Fibroblast of skin of abdomen (primary cell): ENCODE results near the gene ZNF556.
"Not testable (repeated sequence)": the region's sequence is repeated elsewhere in the genome, so short reads cannot be mapped to it uniquely, and the experiment has no call there.

Experiments
- DNase-seq: peaks from one replicate; pipeline ENCODE4 v3.0.0-alpha.2; 2013

Gene ZNF556

DNA sequence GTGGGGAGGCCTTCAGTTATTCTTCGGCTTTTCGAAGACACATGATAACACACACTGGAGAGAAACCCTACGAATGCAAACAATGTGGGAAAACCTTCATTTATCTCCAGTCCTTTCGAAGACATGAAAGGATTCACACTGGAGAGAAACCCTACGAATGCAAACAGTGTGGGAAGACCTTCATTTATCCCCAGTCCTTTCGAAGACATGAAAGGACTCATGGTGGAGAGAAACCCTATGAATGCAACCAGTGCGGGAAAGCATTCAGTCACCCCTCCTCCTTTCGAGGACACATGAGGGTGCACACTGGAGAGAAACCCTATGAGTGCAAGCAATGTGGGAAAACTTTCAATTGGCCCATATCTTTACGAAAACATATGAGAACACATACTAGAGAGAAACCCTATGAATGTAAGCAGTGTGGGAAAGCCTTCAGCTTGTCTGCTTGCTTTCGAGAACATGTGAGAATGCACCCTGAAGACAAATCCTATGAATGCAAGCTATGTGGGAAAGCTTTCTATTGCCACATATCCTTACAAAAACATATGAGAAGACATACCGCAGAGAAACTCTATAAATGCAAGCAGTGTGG lies 14.0 kb upstream of the ZNF556 start:
- no peak for DNase-seq

DNA sequence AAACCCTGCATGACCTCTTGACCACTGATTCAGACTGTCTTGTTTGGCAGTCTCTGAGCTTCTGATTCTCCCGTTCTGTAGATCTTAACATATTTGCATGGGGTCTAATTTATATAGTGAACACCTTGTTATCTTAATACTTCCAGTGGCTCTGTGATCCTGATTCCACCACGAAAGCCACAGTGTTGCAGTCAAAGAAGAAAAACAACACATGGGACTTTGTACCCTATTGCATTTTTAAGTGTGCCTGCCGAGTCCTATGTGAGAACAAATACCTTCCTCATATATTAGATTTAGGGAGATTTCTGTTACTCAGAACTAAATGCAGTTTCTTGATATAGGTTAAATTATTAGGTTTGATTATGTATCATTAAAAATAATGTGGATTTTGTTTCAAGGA lies 12.3 kb upstream of the ZNF556 start:
- DNase-seq = no peak

DNA sequence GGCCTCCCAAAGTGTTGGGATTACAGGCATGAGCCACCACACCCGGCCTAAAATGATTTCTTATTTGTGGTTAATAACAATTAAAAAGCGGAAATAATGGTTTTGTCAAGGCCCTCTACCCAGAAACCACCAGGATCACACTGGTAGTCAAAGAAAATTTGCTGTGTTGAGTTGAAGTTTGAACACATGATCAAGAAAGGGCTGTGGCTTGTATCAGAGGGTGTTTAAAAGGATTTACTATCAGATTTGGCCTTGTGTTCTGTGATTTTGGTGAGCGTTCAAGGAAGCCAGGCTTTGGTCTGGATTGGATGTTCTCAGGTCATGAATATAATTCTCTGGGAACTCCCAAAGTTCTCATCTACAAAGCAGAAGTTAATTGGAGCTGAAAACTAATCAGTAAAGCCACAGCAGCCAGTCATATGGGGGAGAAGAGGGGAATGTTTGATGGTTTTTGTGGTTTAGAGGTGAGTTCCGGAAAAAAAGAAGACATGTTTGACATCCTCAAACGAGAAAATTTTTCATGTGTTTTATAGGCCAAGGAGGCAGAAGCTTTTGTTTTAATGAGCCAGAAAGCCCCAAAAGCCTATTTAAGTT lies 10.6 kb upstream of the ZNF556 start:
- no peak for DNase-seq

DNA sequence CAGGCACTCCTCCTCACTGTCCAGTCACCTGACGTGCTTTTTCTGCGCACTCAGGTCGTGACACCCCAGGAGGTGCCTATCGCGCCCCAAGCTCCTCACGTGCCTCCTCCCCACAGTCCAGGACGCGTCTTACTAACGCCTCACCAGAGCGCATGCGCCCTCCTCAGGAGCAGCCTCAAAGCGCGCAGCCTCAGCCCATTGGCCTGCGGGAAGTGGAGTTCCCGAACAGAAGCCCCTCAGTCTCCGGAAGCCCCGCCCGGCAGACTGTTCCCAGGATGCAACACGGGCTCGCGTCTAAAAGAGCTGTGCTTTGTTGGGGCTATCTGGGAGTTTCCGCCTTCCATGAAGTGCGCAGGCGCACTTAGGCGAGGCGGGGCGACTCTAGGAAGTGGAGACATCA lies 8.3 kb upstream of the ZNF556 start:
- DNase-seq = no peak

DNA sequence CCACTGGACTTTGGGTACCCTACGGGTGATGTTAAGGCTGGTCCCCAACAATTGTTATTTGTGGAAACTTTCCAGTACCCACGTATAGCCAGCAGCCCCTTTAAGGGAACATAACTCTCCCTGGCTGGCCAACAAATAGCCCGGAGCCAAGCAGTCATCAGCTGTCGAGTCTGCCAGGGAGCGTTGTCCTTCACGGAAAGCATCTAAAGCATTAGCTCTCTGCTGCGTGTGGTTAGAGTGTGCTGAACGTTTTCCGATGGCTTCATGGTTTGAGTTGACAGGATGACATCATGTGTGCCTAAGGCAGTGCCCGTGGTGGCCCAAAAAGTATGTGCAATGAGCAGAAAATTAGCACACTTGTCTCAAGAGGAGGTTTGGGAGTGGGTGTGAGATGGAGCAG lies 3.3 kb upstream of the ZNF556 start:
- no peak for DNase-seq

DNA sequence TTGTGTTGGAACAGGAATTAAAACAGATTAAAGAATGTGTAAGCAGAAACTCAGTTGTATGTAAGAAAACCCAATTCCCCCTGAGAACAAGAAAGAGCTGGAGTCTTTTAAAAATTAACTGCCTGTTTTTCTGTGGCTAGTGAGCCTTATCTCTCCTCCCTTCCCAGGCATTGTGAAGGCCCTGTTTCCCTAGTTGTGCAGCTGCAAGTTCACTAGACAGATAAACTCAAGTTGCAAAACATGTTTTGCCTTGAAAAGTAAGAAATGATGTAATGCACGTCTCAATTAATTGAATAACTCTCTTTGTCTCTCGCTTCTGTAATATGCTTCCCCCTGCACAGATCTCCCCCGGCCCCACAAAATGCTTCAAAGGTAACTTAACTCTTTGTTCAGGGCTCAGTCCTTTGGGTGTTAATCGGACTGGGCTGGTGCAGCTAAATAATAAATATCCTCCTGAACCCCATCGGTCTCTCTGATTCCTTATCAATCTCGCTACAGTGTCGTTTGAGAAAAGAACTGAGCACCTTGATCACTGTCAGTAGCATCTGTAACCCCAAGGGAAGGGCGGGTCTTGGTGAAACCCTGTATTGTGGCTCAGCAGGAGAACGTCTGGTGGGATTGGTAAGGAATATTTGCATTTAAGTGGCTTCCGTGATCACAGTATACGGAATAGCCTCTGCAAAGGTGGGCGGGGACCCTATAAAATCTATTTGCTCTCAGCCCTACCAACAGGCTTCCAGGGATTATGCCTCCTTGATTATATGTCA lies 1.6 kb upstream of the ZNF556 start:
- no peak for DNase-seq

DNA sequence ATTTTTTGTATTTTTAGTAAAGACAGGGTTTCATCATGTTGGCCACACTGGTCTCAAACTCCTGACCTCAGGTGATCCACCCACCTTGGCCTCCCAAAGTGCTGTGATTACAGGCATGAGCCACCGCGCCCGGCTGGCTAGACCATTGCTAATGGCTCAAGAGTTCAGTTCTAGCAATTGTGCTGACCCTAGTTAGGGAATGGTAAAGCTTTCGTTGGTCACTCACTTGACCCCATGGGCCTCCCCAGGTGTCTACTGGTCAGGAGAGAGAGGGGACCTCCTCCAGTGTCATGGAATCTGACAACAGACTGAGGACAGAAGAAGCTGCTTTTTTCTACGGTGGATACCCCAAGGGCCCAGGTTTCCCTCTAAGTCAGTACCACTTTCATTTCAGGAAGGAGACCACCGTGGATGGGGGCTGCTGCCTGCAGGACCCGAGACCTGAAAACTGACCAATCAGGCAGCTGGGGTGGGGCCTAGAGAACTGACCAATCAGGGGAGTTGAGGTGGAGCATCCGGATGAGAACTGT lies 575 bp upstream of the ZNF556 start:
- no peak for DNase-seq

DNA sequence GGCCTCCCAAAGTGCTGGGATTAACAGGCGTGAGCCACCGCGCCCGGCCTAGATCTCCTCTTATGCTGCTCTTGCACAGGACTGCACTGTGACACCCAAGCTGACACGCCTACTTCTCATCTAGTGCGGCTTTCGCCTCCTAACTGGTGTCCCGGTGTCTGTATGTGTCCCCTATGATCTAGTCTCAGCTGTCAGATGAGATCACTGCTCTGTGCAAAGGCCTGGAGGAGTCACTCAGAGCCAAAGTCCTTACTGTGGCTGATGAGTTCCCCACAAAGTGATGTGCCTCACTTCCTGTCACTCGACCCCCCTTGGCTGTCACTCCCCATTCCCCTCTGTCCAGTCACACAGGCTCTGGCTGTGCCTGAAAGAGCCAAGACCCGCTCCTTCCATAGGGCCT lies 2.5 kb downstream of the ZNF556 start:
- DNase-seq = no peak

DNA sequence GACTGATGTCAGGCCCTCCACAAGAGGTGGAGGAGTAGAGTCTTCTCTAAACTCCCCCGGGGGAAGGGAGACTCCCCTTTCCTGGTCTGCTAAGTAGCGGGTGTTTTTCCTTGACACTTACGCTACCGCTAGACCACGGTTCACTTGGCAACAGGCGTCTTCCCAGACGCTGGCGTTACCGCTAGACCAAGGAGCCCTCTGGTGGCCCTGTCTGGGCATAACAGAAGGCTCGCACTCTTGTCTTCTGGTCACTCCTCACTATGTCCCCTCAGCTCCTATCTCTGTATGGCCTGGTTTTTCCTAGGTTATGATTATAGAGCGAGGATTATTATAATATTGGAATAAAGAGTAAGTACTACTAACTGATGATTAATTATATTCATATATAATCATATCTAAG lies 5.0 kb downstream of the ZNF556 start:
- not testable (repeated sequence) for DNase-seq

DNA sequence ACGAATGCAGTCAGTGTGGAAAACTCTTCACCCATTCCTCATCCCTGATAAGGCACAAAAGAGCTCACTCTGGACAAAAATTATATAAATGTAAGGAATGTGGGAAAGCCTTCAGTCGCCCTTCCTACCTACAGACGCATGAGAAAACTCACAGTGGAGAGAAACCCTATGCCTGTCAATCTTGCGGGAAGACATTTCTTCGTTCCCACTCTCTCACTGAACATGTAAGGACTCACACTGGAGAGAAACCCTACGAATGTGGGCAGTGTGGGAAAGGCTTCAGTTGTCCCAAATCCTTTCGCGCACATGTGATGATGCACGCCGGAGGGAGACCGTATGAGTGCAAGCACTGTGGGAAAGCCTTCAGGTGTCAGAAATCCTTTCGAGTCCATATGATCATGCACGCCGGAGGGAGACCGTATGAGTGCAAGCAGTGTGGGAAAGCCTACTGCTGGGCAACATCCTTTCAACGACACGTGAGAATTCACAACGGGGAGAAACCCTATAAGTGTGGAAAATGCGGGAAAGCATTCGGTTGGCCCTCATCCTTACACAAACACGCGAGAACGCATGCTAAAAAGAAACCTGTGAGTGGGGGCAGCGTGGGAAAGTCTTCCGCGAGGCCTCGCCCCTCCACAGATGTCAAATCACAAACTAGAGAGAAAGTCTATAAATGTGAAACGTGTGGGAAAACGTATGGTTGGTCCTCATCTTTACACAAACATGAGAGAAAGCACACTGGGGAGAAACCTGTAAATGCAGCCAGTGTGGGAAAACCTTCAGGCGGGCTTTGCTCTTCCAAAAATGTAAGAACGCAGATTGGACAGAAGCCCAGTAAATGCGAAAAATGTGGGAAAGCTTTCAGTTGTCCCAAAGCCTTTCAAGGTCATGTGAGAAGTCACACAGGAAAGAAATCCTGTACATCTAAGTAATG lies 10.5 kb downstream of the ZNF556 start:
- no peak for DNase-seq

DNA sequence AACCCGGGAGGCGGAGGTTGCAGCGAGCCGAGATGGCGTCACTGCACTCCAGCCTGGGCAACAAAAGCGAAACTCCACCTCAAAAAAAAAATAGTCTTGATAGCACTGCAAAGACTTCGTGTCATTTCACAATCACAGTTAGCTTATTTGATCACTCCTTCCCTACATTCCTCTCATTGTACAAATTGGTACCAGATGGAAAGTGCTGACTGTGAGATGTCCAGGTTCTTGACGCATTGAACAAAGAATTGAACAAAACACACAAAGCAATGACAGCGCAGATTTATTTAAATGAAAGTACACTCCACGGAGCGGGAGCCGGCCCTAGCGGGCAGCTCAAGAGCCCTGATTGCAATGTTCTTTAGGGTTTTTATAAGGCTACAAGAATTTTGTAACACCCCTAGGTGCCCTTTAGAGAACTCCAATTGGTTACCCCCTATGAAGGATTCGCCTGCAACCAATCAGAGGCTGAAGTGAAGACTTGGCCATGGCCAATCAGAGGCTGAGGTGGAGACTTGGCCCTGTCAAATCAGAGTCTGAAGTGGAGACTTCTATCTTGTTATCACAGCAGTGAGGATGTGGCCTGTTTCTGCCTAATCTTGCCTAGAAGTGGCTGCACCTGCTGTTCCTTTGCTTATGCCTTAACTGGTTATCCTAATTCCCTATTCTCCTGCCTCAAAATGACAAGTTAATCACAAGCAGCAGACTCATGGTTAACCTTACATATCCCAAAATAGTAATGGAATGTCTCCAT lies 16.7 kb downstream of the ZNF556 start:
- no peak for DNase-seq

DNA sequence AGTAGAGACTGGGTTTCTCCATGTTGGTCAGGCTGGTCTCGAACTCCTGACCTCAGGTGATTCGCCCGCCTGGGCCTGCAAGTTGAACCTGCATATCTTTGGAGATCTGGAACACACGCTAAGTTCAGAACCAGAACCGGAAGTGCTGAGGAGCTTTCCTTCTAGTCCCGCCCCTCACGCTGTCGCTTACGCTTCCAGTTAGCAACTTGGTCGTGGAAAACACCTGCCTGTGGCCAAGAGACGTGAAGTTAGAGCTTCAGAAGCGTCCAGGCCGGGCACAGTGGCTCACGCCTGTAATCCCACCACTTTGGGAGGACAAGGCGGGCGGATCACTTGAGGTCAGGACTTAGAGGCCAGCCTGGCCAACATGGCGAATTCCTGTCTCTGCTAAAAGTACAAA lies 18.6 kb downstream of the ZNF556 start:
- no peak for DNase-seq

DNA sequence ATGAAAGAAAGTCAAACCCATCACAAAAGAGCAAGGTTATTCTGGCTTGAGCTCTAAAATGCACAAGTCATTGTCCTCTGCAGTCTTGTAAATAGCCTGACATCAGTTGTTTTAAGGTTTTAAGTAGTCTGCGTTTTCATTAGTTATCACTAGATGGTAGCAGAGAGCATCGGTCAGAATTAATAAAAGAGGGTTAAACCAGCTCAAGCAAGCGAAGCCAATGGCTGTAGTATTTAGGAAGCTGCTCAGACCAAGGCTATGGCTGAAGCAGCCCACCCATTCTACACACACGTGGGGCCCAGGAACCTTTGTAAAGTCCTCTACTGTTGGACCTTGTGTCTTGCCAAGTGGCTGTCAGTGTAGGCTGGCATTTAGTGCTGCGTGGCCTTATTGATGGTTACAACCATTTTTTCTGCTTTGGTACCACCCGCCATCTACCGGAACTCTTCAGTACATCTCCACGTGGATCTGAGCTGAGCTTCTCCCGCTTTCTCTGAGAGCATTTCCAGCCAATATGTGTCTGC lies 20.3 kb downstream of the ZNF556 start:
- peak; percentile 37 for DNase-seq

DNA sequence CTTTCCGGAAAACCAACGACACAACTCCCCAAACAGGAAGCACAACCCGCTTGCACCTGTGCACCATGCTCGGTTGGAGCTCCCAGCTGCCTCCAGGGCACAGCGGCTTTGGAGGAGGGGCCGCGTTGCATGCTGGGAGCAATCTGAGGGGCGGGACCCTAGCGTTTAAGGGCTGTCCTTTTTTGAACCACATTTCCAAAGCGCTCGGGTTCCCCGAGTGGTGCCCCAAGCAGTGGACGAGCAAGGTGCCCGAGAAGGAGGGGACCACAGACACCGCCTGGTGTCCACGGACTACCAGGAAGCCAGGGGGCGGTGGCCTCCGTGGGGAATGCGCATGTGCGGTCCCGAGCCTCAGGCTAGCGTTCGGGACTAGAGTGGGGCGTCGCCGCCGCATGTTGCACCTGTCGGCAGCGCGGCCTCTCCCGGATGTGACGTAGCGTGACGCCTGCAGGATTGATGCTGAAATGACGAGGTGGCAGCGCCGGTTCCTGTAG lies 21.6 kb downstream of the ZNF556 start:
- DNase-seq = no peak

DNA sequence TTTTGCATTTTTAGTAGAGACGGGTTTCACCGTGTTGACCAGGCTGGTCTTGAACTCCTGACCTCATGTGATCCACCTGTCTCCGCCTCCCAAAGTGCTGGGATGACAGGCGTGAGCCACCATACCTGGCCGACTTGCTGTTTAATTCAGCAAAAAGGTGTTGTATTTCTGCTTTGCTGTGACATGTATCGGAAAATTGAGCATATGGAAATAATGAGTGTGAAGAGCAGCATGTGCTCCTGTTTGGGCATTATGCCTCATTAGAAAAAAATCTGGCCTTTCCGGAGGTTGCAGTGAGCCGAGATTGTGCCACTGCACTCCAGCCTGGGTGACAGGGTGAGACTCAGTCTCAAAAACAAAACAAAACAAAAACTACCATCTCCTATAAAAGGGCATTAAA lies 23.4 kb downstream of the ZNF556 start:
- not testable (repeated sequence) for DNase-seq

DNA sequence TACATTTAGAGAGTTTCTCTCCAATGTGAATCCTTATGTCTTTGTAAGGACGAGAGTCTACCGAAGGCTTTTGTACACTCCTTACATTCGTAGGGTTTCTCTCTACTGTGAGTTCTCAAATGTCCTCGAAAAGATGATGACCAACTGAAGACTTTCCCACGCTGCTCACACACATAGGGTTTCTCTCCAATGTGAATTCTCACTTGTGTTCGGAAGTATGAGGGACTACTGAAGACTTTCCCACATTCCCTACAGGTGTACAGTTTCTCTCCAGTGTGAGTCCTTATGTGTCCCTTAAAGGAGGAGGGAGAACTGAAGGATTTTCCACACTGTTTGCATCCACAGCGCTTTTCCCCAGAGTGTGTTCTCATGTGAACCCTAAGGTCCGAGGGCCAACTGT lies 29.6 kb downstream of the ZNF556 start:
- DNase-seq = no peak

DNA sequence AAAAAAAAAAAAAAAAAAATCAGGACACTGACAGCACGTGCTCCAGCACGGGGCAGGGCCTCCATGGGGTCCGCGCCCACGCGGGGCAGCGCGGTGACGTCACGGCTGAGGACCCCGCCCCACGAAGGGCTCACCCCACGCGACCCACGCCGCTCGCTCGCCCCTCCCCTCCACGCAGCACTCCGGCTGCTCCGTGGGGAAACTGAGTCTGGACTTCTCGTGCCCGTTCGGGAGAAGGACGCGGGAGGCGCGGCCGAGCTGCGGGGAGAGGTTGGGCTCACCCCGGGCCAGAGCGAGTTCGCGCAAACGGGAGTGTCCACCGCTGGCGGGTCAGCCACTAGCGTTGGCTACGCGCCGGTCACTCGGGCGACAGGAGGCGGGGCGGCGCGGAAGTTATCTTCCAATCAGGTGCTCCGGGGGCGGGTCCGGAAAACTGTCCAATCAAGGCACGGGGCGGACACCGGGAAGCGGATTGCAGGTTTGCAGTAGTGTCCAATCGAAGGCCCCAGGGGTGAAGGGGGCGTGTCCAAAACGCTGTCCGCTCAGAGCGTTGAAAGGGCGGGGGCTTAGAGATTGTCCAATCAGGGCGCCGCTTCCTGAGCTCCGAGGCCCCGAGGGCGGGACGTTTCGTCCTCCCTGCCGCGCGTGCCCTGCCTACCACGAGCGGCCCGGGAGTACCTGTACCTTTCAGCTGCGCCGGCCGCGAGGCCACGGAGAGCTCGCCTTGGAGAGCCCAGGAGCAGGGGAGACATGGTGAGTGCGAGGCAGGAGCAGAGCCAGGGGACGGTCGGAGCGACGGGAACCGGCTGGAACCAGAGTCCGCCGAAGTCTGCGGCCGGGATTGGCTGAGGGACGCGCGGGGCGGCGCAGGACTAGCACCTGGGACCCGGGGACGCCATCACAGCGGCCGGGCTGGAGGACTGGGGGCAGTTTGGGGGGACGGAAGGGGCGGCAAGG lies 33.4 kb downstream of the ZNF556 start, which contains the start of gene ZNF57:
Gene ZNF57 (plus strand): TSS at position 633 of the 957 bp plus-strand sequence. CDS start 118 bp downstream, at position 751.
- DNase-seq = peak; percentile 99

DNA sequence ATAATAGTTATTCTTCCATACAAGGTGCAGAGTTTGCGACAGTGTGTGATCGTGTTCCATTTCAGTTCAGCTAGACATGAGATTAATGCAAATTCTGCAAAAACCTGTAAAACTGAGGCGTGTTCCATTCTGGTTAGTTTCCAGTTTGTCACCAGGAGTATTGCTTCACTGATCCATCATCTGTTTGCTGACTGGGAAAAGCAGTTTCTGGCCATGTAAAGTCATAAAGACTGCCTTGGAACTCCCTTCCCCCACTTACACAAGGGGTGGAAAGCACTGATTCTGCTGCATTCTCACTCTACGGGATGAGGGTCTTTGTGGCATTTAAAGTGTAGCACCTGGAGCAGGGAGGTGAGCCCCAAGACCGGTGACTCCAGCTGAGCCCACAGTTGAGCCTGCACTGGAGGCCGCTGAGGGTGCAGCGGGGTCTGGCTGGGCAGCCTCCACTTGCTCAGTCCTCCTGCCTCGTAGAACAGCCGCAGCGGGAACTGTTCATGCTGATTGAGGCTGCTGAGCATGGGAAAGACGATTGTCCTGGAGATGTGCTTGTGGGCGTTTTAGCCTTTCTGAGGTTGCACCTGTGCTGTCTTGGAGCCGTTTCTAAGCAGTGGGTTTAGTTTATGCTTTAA lies 35.6 kb downstream of the ZNF556 start:
- DNase-seq = no peak

DNA sequence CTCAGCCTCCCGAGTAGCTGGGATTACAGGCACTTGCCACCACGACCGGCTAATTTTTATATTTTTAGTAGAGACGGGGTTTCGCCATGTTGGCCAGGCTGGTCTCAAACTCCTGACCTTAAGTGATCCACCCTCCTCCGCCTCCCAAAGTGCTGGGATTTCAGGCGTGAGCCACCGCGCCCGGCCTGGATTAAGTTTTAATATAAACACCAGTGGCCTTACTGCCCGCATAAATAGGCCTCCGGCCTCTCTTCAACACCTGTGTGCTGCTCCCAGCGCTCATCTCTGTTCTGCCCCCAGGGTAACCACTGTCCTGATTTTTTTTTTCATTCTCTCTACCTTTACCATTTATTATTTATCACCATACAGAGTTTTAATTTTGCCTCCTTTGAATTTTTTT lies 36.2 kb downstream of the ZNF556 start:
- DNase-seq = not testable (repeated sequence)
